AG04450 (cell line): ENCODE data around the gene OR8D4. TPM values are rescaled to one million over a fixed set of nuclear protein-coding genes. Genes with fewer than 3 reads are reported as not detected.

Experiments used
- CTCF ChIA-PET: fragments of 300-600, 350-600 bp; formaldehyde crosslinking; extraction: SDS; loops from one replicate; lab custom pipeline; 2022; ENCODE audit warnings: antibody characterized with exemption, inconsistent platforms; lab: Charles Lee
- POLR2A ChIA-PET: fragments of 350-600 bp; formaldehyde crosslinking; extraction: SDS; loops from one replicate; lab custom pipeline; 2021; ENCODE audit warnings: antibody characterized with exemption, inconsistent platforms; lab: Yijun Ruan, JAX
- DNase-seq: peaks from one replicate; pipeline ENCODE4 v3.0.0-alpha.2; 2011; ENCODE audit warnings: low read depth, low spot score
- H3K27ac ChIP-seq: one replicate; pipeline ENCODE4 v1.5.1; 2012; ENCODE audit warnings: low read depth, low read length, control low read depth
- H3K27me3 ChIP-seq: one replicate; pipeline ENCODE4 v1.6.0; 2012; ENCODE audit warnings: low read length; ENCODE audit not compliant: control insufficient read depth, insufficient read depth
- H3K4me3 ChIP-seq: 2 replicates; pipeline ENCODE4 v1.5.1; 2011; ENCODE audit warnings: mild to moderate bottlenecking, low read depth, low read length, control low read depth
- H3K9me3 ChIP-seq: 2 replicates; pipeline ENCODE4 v1.5.1; 2012; ENCODE audit warnings: low read length; ENCODE audit not compliant: control insufficient read depth, insufficient read depth
- CTCF ChIP-seq: IDR thresholded peaks from 2 replicates; pipeline ENCODE4 v1.5.1; 2011; ENCODE audit warnings: low read depth, low read length, control low read depth, inconsistent platforms
- polyA plus RNA-seq: library from polyadenylated mRNA; depleted of rRNA; stranded (reverse); fragments of >200 nt; gene quantifications from 2 replicates; pipeline ENCODE4 v1.2.3, GENCODE V29; 2011

OR8D4 gene
- polyA plus RNA-seq, 1 experiment = not detected

GRCh38 chr11:123904932-123905331, 3.0 kb downstream of the OR8D4 start:
- POLR2A ChIA-PET = no interaction called here

GRCh38 chr11:123905826-123906225, 3.9 kb downstream of the OR8D4 start:
- no peak overlapping the region for H3K4me3 ChIP-seq
- DNase-seq = no peak
- no peaks in the 10 kb centered on the region for H3K9me3 ChIP-seq
- H3K27ac ChIP-seq = no peak overlapping the region
- no peak for TF ChIP-seq CTCF
- ChIA-PET POLR2A (no interaction called here), CTCF (no interaction called here)
- H3K27me3 ChIP-seq = peaks cover 2% of the 10 kb centered on the region

More at GRCh38 chr11:123904932-123905331, 3.0 kb downstream of the OR8D4 start:
- TF ChIP-seq CTCF = no peak
- no peak for DNase-seq
- Histone ChIP-seq H3K9me3 (no peaks in the 10 kb centered on the region), H3K4me3 (no peak overlapping the region), H3K27ac (no peak overlapping the region), H3K27me3 (peaks cover 2% of the 10 kb centered on the region)
- CTCF ChIA-PET = no interaction called here

- Histone ChIP-seq H3K4me3 (no peak overlapping the region), H3K27ac (no peak overlapping the region)
Observed at GRCh38 chr11:123920943-123921342, 19.0 kb downstream of the OR8D4 start.

GRCh38 chr11:123924027-123924426, 22.1 kb downstream of the OR8D4 start:
- POLR2A ChIA-PET = no interaction called here
- CTCF ChIA-PET = no interaction called here
- no peak for TF ChIP-seq CTCF
- Histone ChIP-seq H3K27me3 (no peaks in the 10 kb centered on the region), H3K9me3 (no peaks in the 10 kb centered on the region), H3K27ac (no peak overlapping the region), H3K4me3 (no peak overlapping the region)
- no peak for DNase-seq

More at GRCh38 chr11:123920943-123921342, 19.0 kb downstream of the OR8D4 start:
- no peaks in the 10 kb centered on the region for H3K9me3 ChIP-seq
- H3K27me3 ChIP-seq = no peaks in the 10 kb centered on the region
- CTCF ChIA-PET = interaction anchor here (1.0 kb wide), 1 partner anchor 17 kb away, joined by 3 read pairs; no protein-coding TSS in a partner anchor
- POLR2A ChIA-PET = no interaction called here
- no peak for DNase-seq
- no peak for TF ChIP-seq CTCF

GRCh38 chr11:123939317-123939716, 37.4 kb downstream of the OR8D4 start, which contains the start of gene OR4D5:
OR4D5 (plus strand) TSS chr11:123939617; CDS start chr11:123939617, 0 bp downstream.
- ChIA-PET POLR2A (no interaction called here), CTCF (no interaction called here)
- Histone ChIP-seq H3K9me3 (peaks cover 4% of the 10 kb centered on the region; the same call in 1 of the 2 replicates), H3K4me3 (no peak within 1 kb of the TSS), H3K27me3 (no peaks in the 10 kb centered on the region), H3K27ac (no peak within 1 kb of the TSS)
- TF ChIP-seq CTCF = no peak
- DNase-seq = no peak
